Pancreas (tissue), 10 donors: ENCODE results near the gene STK39. TPM values are rescaled to one million over a fixed set of nuclear protein-coding genes. Genes with fewer than 3 reads are reported as not detected.
A peak's percentile ranks its signal among the peaks of the same experiment; 100 is the strongest.

ENCODE experiments used
- ATAC-seq, 4 donors: fragments of 200-7000 bp; cut with Tn5 transposase; one replicate each; pipeline versions ENCODE4 v1.8.0 to v1.9.1; 2020; ENCODE audit warnings: mild to moderate bottlenecking in 4 of 4, moderate library complexity in 4 of 4
- DNase-seq, 6 donors: peaks; one replicate each; pipeline ENCODE4 v3.0.0-alpha.2; 2020
- FAIRE-seq: peaks from 2 replicates; lab custom pipeline; 2012; peaks lifted over from hg19 to GRCh38; lab: Jason Lieb, UNC
- H3K27ac ChIP-seq, 4 donors: fragments of 200-600 bp; sonication (generic); 1 replicate in 3 of 4; 2 replicates in 1 of 4; pipeline versions ENCODE4 v1.5.0 to v1.8.0; 2020
- H3K27me3 ChIP-seq, 4 donors: fragments of 200-600 bp; one replicate each; pipeline ENCODE4 v1.8.0; 2021
- H3K36me3 ChIP-seq, 3 donors: fragments of 200-600 bp; sonication (generic) in 1 of 3; one replicate each; pipeline versions ENCODE4 v1.5.0 to v1.8.0; 2020 to 2021
- H3K4me1 ChIP-seq, 3 donors: fragments of 200-600 bp; one replicate each; pipeline ENCODE4 v1.8.0; 2021
- H3K4me3 ChIP-seq, 4 donors: fragments of 200-600 bp; sonication (generic) in 2 of 4; one replicate each; pipeline versions ENCODE4 v1.5.0 to v1.8.0; 2020 to 2021
- H3K9me3 ChIP-seq, 4 donors: fragments of 200-600 bp; one replicate each; pipeline ENCODE4 v1.8.0; 2021
- WGBS, 2 donors: extraction: QIAGEN DNeasy Blood & Tissue Kit; methylation state at CpG; one replicate each; pipeline ENCODE4 v1.1.7; 2013; 5-methylcytosine and 5-hydroxymethylcytosine counted together
- intact Hi-C, 3 donors: fragments of 100-400 bp; cut with DNase I; formaldehyde crosslinking; loops; one replicate each; pipeline versions ENCODE4 v1.11.1 to v1.14.2; 2022
- polyA plus RNA-seq, 2 donors: library from polyadenylated mRNA; stranded (reverse); fragments of 200-250 nt; gene quantifications; one replicate each; pipeline ENCODE4 v1.2.3, GENCODE V29; 2013
- total RNA-seq, 6 donors: library from RNA; stranded (reverse); fragmentation: NEBNext Ultra II Directional in 4 of 6; extraction: Animal tissue kit (Norgen Biotek cat#: 25700) in 4 of 6; gene quantifications; one replicate each; pipeline versions ENCODE4 v1.2.1 to v1.2.4, GENCODE V29; 2021 to 2023
- TF ChIP-seq, protein P1 (sequence below), 4 donors: fragments of 200-600 bp; sonication (generic) in 3 of 4; IDR thresholded peaks; one replicate each; pipeline versions ENCODE4 v1.5.0 to v1.8.0; 2021; ENCODE audit warnings: antibody characterized with exemption in 4 of 4
- donor health status: healthy with polysubstance abuse.
- donor health status: DM: no; HTN: no; CAD: no; lungs with moderate emphysema.
- donor health status: DM: no; HTN: no; CAD: no.
- donor health status: control.
- donor health status: control.
- donor health status: Bipolar disorder and iron deficiency.
- donor health status: DM: yes; HTN: yes; CAD: no.
- donor health status: DM: no; HTN: no; CAD: no.
- donor health status: DM: no; HTN: no; CAD: no.
- donor health status: DM: yes; HTN: yes; CAD: no.

Gene STK39
- total and polyA plus RNA-seq, 8 donors, result 9.5 to 23.1 (median 15.5) TPM

DNA sequence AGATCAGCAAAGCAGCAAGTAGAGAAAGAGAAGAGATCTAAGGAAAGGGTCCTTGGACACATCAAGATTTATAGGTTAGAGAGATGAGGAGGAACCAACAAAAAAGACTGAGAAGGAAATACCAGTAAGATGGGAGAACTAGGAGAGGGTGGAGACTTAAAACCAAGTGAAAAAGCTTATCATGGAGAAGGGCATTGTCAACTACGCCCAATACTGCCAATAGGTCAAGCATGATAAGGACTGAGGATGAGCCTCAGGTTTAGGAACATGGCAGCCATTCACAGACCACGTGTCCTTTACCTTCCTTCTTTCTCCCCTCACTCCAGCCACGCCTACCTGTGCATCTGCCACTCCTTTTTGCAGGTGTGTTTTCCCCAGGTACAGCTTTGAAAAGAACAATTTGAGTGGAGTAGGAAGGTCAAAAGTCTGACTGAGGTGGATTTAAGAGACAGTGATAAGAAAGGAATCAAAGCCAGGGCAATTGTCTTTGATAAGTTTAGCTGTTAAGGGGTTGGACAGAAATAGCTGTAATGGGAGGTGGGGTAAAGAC lies 238.7 kb downstream of the STK39 start:
- Histone ChIP-seq H3K36me3 (peaks cover 0 to under 1% (median 0%) of the 10 kb centered on the region in 3 donors), H3K4me1 (peaks cover 0 to 6% (median 5%) of the 10 kb centered on the region in 3 donors), H3K4me3 (no peak overlapping the region), H3K27me3 (no peaks in the 10 kb centered on the region), H3K9me3 (no peaks in the 10 kb centered on the region), H3K27ac (no peak overlapping the region)
- WGBS, 2 donors, result 86 to 95% methylated on average over 3 of the region's 3 CpGs
- intact Hi-C loops, result no loop called here
- FAIRE-seq (no peak), ATAC-seq (no peak), DNase-seq (no peak)
- TF ChIP-seq, protein P1, sequence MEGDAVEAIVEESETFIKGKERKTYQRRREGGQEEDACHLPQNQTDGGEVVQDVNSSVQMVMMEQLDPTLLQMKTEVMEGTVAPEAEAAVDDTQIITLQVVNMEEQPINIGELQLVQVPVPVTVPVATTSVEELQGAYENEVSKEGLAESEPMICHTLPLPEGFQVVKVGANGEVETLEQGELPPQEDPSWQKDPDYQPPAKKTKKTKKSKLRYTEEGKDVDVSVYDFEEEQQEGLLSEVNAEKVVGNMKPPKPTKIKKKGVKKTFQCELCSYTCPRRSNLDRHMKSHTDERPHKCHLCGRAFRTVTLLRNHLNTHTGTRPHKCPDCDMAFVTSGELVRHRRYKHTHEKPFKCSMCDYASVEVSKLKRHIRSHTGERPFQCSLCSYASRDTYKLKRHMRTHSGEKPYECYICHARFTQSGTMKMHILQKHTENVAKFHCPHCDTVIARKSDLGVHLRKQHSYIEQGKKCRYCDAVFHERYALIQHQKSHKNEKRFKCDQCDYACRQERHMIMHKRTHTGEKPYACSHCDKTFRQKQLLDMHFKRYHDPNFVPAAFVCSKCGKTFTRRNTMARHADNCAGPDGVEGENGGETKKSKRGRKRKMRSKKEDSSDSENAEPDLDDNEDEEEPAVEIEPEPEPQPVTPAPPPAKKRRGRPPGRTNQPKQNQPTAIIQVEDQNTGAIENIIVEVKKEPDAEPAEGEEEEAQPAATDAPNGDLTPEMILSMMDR (IDR thresholded peaks at IDR 0.05), result no peak

DNA sequence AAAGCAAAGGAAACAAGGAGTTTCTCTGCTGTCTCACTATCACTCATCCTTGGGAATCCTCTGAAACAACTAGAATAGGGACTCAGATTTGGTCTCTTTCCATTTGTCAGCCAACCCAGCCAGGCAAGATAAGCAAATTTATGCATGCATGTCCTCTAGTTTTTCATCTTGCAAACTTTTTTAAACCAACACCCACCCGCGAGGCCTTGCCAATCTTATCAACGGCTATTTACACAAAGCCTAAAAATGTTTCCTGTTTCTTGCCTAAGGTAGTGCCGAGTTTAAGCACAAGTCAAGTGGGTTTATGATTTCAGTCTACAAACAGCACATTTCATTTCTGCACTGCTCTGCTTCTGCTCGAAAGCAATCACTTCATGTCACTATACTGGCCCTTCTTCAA lies 240.9 kb downstream of the STK39 start:
- no peak for FAIRE-seq

DNA sequence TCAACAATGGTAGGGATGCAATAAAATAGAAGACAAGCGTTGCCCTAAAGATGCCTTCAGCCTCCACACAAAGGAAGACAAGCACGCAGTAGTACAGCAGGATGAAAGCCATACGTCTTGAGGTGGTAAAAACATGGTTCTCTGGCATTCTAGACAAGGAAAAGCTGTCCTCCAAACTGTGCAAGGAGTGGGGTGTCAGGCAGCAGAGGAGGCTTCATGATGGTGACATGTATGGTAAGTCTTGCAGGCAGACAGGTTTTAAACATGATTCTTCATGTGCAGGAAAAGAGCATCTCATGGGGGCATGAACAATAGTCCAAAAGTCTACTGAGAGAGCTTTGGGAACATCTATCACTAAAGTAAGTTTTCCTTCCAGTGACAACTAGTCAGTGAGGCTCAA lies 241.8 kb downstream of the STK39 start:
- no peak for FAIRE-seq
- 99% methylated on average over 3 of the region's 3 CpGs for WGBS, 2 donors
- no peak for DNase-seq
- Histone ChIP-seq H3K27me3 (no peaks in the 10 kb centered on the region), H3K9me3 (no peaks in the 10 kb centered on the region), H3K36me3 (no peaks in the 10 kb centered on the region), H3K27ac (no peak overlapping the region), H3K4me1 (peaks cover 0 to 6% (median 5%) of the 10 kb centered on the region in 3 donors), H3K4me3 (no peak overlapping the region)
- TF ChIP-seq, protein P1 (IDR thresholded peaks at IDR 0.05), result no peak
- intact Hi-C loops, result no loop called here
- no peak for ATAC-seq

More for the DNA sequence above, 240.9 kb downstream of the STK39 start:
- Histone ChIP-seq H3K9me3 (no peaks in the 10 kb centered on the region), H3K36me3 (no peaks in the 10 kb centered on the region), H3K27ac (no peak overlapping the region), H3K4me3 (no peak overlapping the region), H3K4me1 (peaks cover 0 to 6% (median 5%) of the 10 kb centered on the region in 3 donors), H3K27me3 (no peaks in the 10 kb centered on the region)
- ATAC-seq (peak in 3 of 4 donors; percentile 40 to 62 (median 62)), DNase-seq (no peak)
- 10 to 16% methylated on average over 5 of the region's 5 CpGs for WGBS, 2 donors
- TF ChIP-seq, protein P1 (IDR thresholded peaks at IDR 0.05), result no peak
- intact Hi-C loops, result no loop called here

DNA sequence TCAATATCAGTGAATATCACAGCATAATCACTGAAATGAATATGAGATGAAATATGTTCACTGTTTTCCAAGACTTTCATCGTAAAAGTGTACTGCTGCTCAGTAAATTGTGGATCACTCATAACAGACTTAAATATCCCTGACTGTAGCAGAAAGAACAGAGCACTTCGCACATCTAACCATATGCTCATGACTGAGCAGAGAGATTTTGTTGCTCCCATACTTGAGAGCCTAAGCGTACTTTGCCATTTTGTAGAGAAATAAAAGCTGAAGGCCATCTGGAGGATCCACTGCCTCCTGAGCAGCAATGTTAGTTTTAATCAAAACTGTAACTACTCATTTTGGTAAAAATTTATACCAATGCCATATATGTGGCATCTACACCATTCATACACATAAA lies 243.5 kb downstream of the STK39 start:
- no peaks in the 10 kb centered on the region for H3K9me3 ChIP-seq
- no peak overlapping the region for H3K27ac ChIP-seq
- WGBS, 2 donors, result 93 to 96% methylated on average over 3 of the region's 3 CpGs
- TF ChIP-seq, protein P1 (IDR thresholded peaks at IDR 0.05), result no peak
- DNase-seq, result no peak
- H3K4me3 ChIP-seq, result no peak overlapping the region
- FAIRE-seq, result no peak
- H3K27me3 ChIP-seq, result no peaks in the 10 kb centered on the region
- intact Hi-C loops, result no loop called here
- ATAC-seq, result no peak
- no peaks in the 10 kb centered on the region for H3K36me3 ChIP-seq
- H3K4me1 ChIP-seq, result peaks cover 0 to 6% (median 5%) of the 10 kb centered on the region in 3 donors

DNA sequence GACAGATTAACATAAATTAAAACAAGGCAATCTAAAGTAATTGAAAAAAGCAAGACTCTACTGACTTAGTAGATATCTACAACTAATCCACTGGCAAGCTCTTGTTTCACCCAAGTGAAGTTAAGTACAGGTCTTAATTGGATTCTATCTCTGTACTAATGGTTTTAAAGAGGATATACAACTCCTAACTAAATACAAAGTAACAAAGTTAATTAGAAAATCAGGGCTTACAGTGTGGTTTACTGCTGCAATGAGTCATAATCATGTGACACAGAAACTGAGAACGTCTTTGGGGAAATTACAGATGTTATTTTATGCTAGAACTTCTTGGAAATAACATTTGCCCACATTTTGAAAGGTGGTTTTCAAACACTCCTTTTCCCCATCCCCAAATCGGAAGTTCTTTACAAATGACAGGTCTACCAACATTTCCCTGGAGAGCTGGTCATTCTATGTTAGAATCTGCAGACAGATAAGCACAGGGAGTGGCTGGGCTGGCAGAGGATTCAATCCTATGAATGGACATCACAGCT lies 245.3 kb downstream of the STK39 start:
- peaks cover 0 to 5% (median 3%) of the 10 kb centered on the region in 3 donors for H3K4me1 ChIP-seq
- H3K4me3 ChIP-seq, result no peak overlapping the region
- no peaks in the 10 kb centered on the region for H3K36me3 ChIP-seq
- no peaks in the 10 kb centered on the region for H3K27me3 ChIP-seq
- H3K27ac ChIP-seq, result no peak overlapping the region
- TF ChIP-seq, protein P1 (IDR thresholded peaks at IDR 0.05), result no peak
- no peaks in the 10 kb centered on the region for H3K9me3 ChIP-seq
- FAIRE-seq, result no peak
- intact Hi-C loops, result no loop called here
- DNase-seq, result no peak
- peak in 1 of 4 donors; percentile 18 for ATAC-seq
- WGBS, 2 donors, result 74 to 78% methylated on average over 2 of the region's 2 CpGs
